SU-DHL-6 (cell line): ENCODE measurements around the gene FRAS1.

Source experiments
- EZH2phosphoT487 ChIP-seq: fragments of 200-600 bp; sonication (generic), shearing (Covaris generic); conservative IDR thresholded peaks from 2 replicates; pipeline ENCODE4 v1.6.1; 2018; ENCODE audit warnings: mild to moderate bottlenecking, antibody characterized with exemption, low read length, moderate library complexity, mixed read lengths
- TF ChIP-seq, protein P1 (sequence below): fragments of 200-600 bp; sonication (generic); IDR thresholded peaks from one replicate; pipeline ENCODE4 v1.5.1; 2017; ENCODE audit warnings: antibody characterized with exemption, mild to moderate bottlenecking, low read length, moderate library complexity; ENCODE audit not compliant: insufficient read depth, poor library complexity, severe bottlenecking

DNA sequence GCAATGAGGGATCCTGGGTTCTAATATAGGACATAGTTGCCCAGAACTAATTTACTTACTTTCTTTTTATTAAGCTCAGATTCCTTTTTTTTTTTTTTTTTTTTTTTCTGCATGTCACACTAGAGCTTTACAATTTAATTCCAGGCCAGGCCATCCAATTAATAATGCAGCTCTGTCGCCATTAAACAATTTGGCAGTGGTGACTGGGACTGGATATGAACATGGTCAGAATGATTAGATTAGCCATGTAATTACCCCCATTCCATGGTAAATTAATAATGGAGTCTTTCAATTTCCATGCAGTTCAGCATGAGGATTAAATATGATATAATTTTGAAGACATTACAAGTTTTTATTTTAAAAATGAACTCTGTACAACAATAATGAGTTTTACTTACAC is 267.5 kb downstream of the FRAS1 start:
- TF ChIP-seq, protein P1, sequence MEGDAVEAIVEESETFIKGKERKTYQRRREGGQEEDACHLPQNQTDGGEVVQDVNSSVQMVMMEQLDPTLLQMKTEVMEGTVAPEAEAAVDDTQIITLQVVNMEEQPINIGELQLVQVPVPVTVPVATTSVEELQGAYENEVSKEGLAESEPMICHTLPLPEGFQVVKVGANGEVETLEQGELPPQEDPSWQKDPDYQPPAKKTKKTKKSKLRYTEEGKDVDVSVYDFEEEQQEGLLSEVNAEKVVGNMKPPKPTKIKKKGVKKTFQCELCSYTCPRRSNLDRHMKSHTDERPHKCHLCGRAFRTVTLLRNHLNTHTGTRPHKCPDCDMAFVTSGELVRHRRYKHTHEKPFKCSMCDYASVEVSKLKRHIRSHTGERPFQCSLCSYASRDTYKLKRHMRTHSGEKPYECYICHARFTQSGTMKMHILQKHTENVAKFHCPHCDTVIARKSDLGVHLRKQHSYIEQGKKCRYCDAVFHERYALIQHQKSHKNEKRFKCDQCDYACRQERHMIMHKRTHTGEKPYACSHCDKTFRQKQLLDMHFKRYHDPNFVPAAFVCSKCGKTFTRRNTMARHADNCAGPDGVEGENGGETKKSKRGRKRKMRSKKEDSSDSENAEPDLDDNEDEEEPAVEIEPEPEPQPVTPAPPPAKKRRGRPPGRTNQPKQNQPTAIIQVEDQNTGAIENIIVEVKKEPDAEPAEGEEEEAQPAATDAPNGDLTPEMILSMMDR = no peak
- TF ChIP-seq EZH2phosphoT487 = no peak
